Measurements from ENCODE around the gene SMIM36.

Gene SMIM36

DNA sequence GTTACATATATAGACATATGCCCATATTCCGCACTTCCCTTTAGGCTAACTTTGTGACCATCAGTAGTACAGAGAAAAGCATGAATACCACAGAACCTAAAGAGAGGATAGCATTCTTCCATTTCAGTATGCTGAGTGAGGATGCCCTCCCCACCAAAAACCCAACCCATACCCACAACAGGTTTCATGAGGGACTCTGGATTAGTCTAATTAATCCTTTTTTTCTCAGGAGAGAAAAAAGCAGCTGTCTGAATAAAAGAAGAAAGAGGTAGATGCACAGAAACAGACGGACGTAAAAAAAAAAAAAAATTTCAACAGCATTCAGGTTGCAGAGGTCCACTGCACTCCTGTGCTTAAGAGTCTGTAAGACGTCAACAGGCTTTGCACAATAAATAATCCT is 96.3 kb downstream of the SMIM36 start:
- no peak for DNase-seq
- Histone ChIP-seq H3K27me3 (replicated peaks; ENCODE audit: insufficient read depth, low read length) (no peaks in the 10 kb centered on the region), H3K4me2 (ENCODE audit: low read depth, low read length) (no peak overlapping the region), H3K9me3 (replicated peaks; ENCODE audit: insufficient read depth, low read length) (no peaks in the 10 kb centered on the region), H3F3A (ENCODE audit: insufficient read depth, low read length) (no peaks in the 10 kb centered on the region), H3K4me1 (ENCODE audit: low read length) (0 out of 2 replicates have a peak, but pooled peaks cover 2% of the 10 kb centered on the region), H3K4me3 (ENCODE audit: low read length) (no peak overlapping the region), H2AFZ (ENCODE audit: low read length) (no peak overlapping the region), H4K20me1 (ENCODE audit: insufficient read depth, low read length) (no peaks in the 10 kb centered on the region), H3K36me3 (replicated peaks; ENCODE audit: insufficient read depth, low read length) (0 out of 2 replicates have a peak, but pooled peaks cover 5% of the 10 kb centered on the region), H3K9ac (ENCODE audit: low read length) (no peak overlapping the region), H3K79me2 (ENCODE audit: low read length) (peaks cover 7% of the 10 kb centered on the region; the same call in 1 of the 2 replicates), H3K9me2 (replicated peaks; ENCODE audit: insufficient read depth, low read length) (no peaks in the 10 kb centered on the region), H3K27ac (ENCODE audit: low read length) (no peak overlapping the region)
- TF ChIP-seq EZH2phosphoT487 (IDR thresholded peaks at IDR 0.05; ENCODE audit: low read length) (no peak), EZH2 (optimal IDR thresholded peaks at IDR 0.05; ENCODE audit: low read depth, low read length) (no peak)
- TF ChIP-seq, protein P1, sequence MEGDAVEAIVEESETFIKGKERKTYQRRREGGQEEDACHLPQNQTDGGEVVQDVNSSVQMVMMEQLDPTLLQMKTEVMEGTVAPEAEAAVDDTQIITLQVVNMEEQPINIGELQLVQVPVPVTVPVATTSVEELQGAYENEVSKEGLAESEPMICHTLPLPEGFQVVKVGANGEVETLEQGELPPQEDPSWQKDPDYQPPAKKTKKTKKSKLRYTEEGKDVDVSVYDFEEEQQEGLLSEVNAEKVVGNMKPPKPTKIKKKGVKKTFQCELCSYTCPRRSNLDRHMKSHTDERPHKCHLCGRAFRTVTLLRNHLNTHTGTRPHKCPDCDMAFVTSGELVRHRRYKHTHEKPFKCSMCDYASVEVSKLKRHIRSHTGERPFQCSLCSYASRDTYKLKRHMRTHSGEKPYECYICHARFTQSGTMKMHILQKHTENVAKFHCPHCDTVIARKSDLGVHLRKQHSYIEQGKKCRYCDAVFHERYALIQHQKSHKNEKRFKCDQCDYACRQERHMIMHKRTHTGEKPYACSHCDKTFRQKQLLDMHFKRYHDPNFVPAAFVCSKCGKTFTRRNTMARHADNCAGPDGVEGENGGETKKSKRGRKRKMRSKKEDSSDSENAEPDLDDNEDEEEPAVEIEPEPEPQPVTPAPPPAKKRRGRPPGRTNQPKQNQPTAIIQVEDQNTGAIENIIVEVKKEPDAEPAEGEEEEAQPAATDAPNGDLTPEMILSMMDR (IDR thresholded peaks at IDR 0.05; ENCODE audit: low read length) = no peak

DNA sequence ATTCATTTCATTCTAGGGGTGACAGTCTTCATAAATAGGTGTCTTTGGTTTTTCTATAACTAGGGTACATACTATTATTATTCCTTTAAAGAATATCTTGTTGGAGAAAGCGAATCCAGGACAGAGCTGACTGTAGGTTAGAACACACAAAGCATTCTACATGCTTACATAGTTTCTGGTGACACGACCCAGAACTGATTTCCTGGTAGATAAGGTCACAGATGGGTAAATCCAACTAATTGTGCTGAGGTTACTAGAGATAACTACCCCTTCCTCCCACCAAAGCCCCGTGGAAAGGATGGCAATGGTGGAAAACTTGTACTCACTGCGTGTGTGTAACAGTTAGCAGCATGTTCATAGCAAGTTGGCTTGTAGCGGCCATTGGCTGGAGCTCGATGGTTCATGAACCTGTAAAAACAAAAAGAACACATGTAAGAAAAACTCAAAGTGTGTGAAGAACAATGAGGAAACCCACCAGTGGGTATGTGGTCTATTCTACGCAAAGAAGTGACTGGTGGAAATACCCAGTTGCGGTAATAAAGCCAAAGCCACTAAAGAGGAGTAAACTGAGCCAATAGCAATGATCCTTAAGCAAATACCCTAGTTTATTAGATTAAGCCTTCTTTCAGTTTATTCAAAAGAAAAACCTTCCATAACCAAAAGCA is 97.3 kb downstream of the SMIM36 start:
- TF ChIP-seq EZH2phosphoT487 (IDR thresholded peaks at IDR 0.05; ENCODE audit: low read length) = no peak
- no peak for TF ChIP-seq EZH2 (optimal IDR thresholded peaks at IDR 0.05; ENCODE audit: low read depth, low read length)
- TF ChIP-seq, protein P1 (IDR thresholded peaks at IDR 0.05; ENCODE audit: low read length) = no peak
- Histone ChIP-seq H3K79me2 (ENCODE audit: low read length) (0 out of 2 replicates have a peak, but pooled peaks cover 3% of the 10 kb centered on the region), H4K20me1 (ENCODE audit: insufficient read depth, low read length) (no peaks in the 10 kb centered on the region), H3K36me3 (replicated peaks; ENCODE audit: insufficient read depth, low read length) (peaks cover 5% of the 10 kb centered on the region; the same call in 1 of the 2 replicates), H3K9ac (ENCODE audit: low read length) (no peak overlapping the region), H3K4me1 (ENCODE audit: low read length) (no peaks in the 10 kb centered on the region), H3K9me3 (replicated peaks; ENCODE audit: insufficient read depth, low read length) (no peaks in the 10 kb centered on the region), H3K27ac (ENCODE audit: low read length) (no peak overlapping the region), H3K9me2 (replicated peaks; ENCODE audit: insufficient read depth, low read length) (no peaks in the 10 kb centered on the region), H3K4me2 (ENCODE audit: low read depth, low read length) (no peak overlapping the region), H3K27me3 (replicated peaks; ENCODE audit: insufficient read depth, low read length) (no peaks in the 10 kb centered on the region), H2AFZ (ENCODE audit: low read length) (no peak overlapping the region), H3K4me3 (ENCODE audit: low read length) (no peak overlapping the region), H3F3A (ENCODE audit: insufficient read depth, low read length) (no peaks in the 10 kb centered on the region)
- no peak for DNase-seq

DNA sequence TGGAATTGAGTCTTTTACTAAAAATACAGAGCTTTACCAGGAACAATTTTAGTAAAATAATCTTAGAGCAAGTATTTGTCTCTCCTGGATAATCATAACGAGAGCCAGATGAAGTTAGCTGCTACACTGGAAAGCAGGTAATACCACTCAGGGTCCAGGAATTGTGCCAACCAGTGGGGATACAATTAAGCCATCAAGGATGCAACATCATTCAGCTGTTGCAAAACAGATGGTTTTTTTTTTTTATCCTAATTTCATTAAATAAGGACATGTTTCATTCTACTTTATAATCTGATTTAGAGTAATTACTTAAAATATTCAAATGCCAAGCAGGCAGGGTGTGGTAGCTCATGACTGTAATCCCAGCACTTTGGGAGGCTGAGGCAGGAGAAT is 99.8 kb downstream of the SMIM36 start:
- DNase-seq = no peak
- peaks cover 5% of the 10 kb centered on the region; the same call in 1 of the 2 replicates for H3K36me3 ChIP-seq (replicated peaks; ENCODE audit: insufficient read depth, low read length)
- no peaks in the 10 kb centered on the region for H3F3A ChIP-seq (ENCODE audit: insufficient read depth, low read length)
- H3K27ac ChIP-seq (ENCODE audit: low read length) = no peak overlapping the region
- H4K20me1 ChIP-seq (ENCODE audit: insufficient read depth, low read length) = no peaks in the 10 kb centered on the region
- no peak overlapping the region for H3K4me3 ChIP-seq (ENCODE audit: low read length)
- no peaks in the 10 kb centered on the region for H3K27me3 ChIP-seq (replicated peaks; ENCODE audit: insufficient read depth, low read length)
- TF ChIP-seq, protein P1 (IDR thresholded peaks at IDR 0.05; ENCODE audit: low read length) = no peak
- TF ChIP-seq EZH2phosphoT487 (IDR thresholded peaks at IDR 0.05; ENCODE audit: low read length) (no peak), EZH2 (optimal IDR thresholded peaks at IDR 0.05; ENCODE audit: low read depth, low read length) (no peak)
- H3K4me2 ChIP-seq (ENCODE audit: low read depth, low read length) = no peak overlapping the region
- H3K9ac ChIP-seq (ENCODE audit: low read length) = no peak overlapping the region
- H2AFZ ChIP-seq (ENCODE audit: low read length) = no peak overlapping the region
- no peaks in the 10 kb centered on the region for H3K9me2 ChIP-seq (replicated peaks; ENCODE audit: insufficient read depth, low read length)
- H3K79me2 ChIP-seq (ENCODE audit: low read length) = 0 out of 2 replicates have a peak, but pooled peaks cover 3% of the 10 kb centered on the region
- no peaks in the 10 kb centered on the region for H3K9me3 ChIP-seq (replicated peaks; ENCODE audit: insufficient read depth, low read length)
- no peaks in the 10 kb centered on the region for H3K4me1 ChIP-seq (ENCODE audit: low read length)
